GM18511 (cell line): ENCODE data around the gene GDNF.
"Not testable (repeated sequence)": the region's sequence is repeated elsewhere in the genome, so short reads cannot be mapped to it uniquely, and the experiment has no call there.

Experiments used
- ATAC-seq: cut with Tn5 transposase; IDR thresholded peaks from one replicate; pipeline ENCODE4 v1.9.1; 2021; ENCODE audit warnings: mild to moderate bottlenecking, moderate library complexity; ENCODE audit not compliant: unreplicated experiment

GDNF gene

GRCh38 chr5:37816883-37817282 lies 23.0 kb downstream of the GDNF start:
- ATAC-seq: no peak

- ATAC-seq: no peak
Observed at GRCh38 chr5:37816331-37816730, 23.5 kb downstream of the GDNF start.

- ATAC-seq: no peak
Observed at GRCh38 chr5:37815913-37816312, 23.9 kb downstream of the GDNF start.

- no peak for ATAC-seq
Observed at GRCh38 chr5:37814699-37815098, 25.1 kb downstream of the GDNF start.

GRCh38 chr5:37812365-37812764 lies 27.5 kb downstream of the GDNF start:
- ATAC-seq: no peak

- ATAC-seq: no peak
Observed at GRCh38 chr5:37811866-37812265, 28.0 kb downstream of the GDNF start.

GRCh38 chr5:37810311-37810710 lies 29.5 kb downstream of the GDNF start:
- ATAC-seq: no peak

GRCh38 chr5:37808945-37809344 lies 30.9 kb downstream of the GDNF start:
- no peak for ATAC-seq

GRCh38 chr5:37807621-37808301 lies 32.1 kb downstream of the GDNF start:
- ATAC-seq: no peak

- no peak for ATAC-seq
Observed at GRCh38 chr5:37807015-37807414, 32.8 kb downstream of the GDNF start.

- no peak for ATAC-seq
Observed at GRCh38 chr5:37806476-37806875, 33.4 kb downstream of the GDNF start.

GRCh38 chr5:37806016-37806415 lies 33.8 kb downstream of the GDNF start:
- ATAC-seq: no peak

- ATAC-seq: no peak
Observed at GRCh38 chr5:37804401-37804800, 35.4 kb downstream of the GDNF start.

- no peak for ATAC-seq
Observed at GRCh38 chr5:37803487-37803886, 36.4 kb downstream of the GDNF start.

GRCh38 chr5:37801521-37801920 lies 38.3 kb downstream of the GDNF start:
- no peak for ATAC-seq

GRCh38 chr5:37799865-37800421 lies 39.9 kb downstream of the GDNF start:
- no peak for ATAC-seq

- ATAC-seq: not testable (repeated sequence)
Observed at GRCh38 chr5:37796435-37796834, 43.4 kb downstream of the GDNF start.

- ATAC-seq: not testable (repeated sequence)
Observed at GRCh38 chr5:37795292-37795691, 44.5 kb downstream of the GDNF start.

GRCh38 chr5:37792975-37793631 lies 46.7 kb downstream of the GDNF start:
- ATAC-seq: no peak

- ATAC-seq: no peak
Observed at GRCh38 chr5:37791321-37791720, 48.5 kb downstream of the GDNF start.

GRCh38 chr5:37789991-37790390 lies 49.9 kb downstream of the GDNF start:
- no peak for ATAC-seq

- no peak for ATAC-seq
Observed at GRCh38 chr5:37787742-37788141, 52.1 kb downstream of the GDNF start.
